ENCODE data around the gene ZNF346.
A peak's percentile ranks its signal among the peaks of the same experiment; 100 is the strongest.
"Not testable (repeated sequence)": the region's sequence is repeated elsewhere in the genome, so short reads cannot be mapped to it uniquely, and the experiment has no call there.

The ZNF346 gene, protein sequence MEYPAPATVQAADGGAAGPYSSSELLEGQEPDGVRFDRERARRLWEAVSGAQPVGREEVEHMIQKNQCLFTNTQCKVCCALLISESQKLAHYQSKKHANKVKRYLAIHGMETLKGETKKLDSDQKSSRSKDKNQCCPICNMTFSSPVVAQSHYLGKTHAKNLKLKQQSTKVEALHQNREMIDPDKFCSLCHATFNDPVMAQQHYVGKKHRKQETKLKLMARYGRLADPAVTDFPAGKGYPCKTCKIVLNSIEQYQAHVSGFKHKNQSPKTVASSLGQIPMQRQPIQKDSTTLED

DNA sequence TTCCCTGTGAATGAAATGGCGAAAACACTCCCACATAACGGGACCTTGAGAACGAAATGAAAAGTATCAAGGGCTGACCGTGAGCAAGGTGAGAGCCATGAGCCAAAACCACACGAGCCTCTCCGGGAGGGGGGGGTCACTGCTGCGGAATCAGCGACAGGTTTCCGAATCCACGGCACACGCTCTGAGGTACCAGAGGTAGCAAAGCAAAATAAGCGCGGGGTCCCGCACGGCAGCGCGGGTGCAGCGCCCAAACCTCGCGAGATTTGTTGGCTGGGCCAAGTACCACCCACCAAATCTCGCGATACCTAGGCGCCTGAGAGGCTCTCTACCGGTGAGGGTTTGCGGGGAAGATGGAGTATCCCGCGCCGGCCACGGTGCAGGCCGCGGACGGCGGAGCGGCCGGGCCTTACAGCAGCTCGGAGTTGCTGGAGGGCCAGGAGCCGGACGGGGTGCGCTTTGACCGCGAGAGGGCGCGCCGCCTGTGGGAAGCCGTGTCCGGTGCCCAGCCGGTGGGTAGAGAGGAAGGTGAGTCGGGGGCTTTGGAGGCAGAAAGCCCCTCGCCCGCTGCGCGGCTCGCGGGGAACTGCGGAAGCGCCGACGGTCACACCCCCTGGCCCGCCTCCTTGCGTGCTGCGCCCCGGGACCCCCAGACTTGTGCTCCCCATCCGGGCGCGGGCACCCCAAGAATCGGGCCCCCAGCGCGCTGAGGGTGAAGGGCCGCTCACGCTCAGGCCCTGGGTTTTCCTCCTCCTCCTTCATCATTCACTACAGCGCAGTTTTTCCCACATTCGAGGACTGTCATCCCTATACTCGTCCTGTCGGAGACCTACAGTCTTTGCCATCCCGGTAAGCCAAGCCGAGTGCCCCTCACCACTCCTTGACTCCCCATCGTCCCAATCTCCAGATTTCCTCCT lies at the start of gene ZNF346:
TSS of gene ZNF346 (plus strand) at position 311 of the 917 bp plus-strand sequence. CDS start at position 354, 43 bp downstream.
- DNase-seq (ENCODE audit: low read depth): peak; percentile 81

GRCh38 chr5:176979669-176980068 lies 42.8 kb upstream of the ZNF346 start:
- DNase-seq (ENCODE audit: low read depth): no peak

GRCh38 chr5:176980818-176981217 lies 41.7 kb upstream of the ZNF346 start:
- no peak for DNase-seq (ENCODE audit: low read depth)

DNA sequence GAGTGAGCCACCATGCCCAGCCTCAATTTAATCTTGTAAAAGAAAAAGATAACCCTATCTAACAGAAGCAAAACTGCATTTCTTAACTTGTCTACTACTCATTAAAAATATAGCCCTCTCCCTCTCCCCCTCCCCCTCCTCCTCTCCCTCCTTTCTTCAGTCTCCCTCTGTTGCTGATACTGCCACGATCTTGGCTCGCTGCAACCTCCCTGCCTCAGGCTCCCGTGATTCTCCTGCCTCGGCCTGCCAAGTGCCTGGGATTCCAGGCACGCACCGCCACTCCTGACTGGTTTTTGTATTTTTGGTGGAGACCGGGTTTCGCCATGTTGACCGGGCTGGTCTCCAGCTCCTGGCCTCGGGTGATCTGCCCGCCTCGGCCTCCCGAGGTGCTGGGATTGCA lies 39.4 kb upstream of the ZNF346 start:
- not testable (repeated sequence) for DNase-seq (ENCODE audit: low read depth)

DNA sequence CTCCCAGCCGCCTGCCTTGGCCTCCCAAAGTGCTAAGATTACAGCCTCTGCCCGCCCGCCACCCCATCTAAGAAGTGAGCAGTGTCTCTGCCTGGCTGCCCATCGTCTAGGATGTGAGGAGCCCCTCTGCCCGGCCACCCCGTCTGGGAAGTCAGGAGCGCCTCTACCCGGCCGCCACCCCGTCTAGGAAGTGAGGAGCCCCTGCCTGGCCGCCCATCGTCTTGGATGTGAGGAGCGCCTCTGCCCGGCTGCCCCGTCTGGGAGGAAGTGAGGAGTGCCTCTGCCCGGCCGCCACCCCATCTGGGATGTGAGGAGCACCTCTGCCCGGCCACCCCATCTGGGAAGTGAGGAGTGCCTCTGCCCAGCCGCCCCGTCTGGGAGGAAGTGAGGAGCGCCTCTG lies 38.9 kb upstream of the ZNF346 start:
- not testable (repeated sequence) for DNase-seq (ENCODE audit: low read depth)

GRCh38 chr5:176984176-176984575 lies 38.3 kb upstream of the ZNF346 start:
- DNase-seq (ENCODE audit: low read depth): not testable (repeated sequence)

GRCh38 chr5:176985516-176985915 lies 37.0 kb upstream of the ZNF346 start:
- peak; percentile 4 for DNase-seq (ENCODE audit: low read depth)

DNA sequence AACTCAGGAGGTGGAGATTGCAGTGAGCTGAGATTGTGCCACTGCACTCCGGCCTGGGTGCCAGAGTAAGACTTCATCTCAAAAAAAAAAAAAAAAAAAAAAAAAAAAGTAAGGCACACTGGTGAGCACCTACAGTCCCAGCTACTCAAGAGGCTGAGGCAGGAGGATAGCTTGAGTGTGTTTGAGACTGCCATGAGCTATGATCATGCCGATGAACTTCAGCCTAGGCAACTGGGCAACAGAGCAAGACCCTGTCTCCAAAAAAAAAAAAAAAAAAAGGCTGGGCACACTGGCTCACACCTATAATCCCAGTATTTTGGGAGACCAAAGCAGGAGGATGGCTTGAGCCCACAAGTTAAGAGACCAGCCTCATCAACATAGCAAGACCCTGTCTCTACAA lies 36.2 kb upstream of the ZNF346 start:
- no peak for DNase-seq (ENCODE audit: low read depth)

GRCh38 chr5:176987583-176987982 lies 34.9 kb upstream of the ZNF346 start:
- no peak for DNase-seq (ENCODE audit: low read depth)

DNA sequence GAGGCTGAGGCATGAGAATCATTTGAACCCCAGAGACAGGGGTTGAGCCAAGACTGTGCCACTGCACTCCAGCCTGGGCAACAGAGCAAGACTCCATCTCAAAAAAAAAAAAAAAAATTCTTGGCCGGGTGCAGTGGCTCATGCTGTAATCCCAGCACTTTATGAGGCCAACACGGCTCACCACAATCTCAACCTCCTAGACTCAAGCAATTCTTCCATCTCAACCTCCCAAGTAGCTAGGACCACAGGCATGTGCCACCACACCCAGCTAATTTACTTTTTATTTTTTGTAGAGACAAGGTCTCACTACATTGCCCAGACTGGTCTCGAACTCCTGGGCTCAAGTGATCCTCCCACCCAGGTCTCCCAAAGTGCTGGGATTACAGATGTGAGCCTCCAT lies 29.4 kb upstream of the ZNF346 start:
- DNase-seq (ENCODE audit: low read depth): not testable (repeated sequence)

- DNase-seq (ENCODE audit: low read depth): no peak
These were observed 27.9 kb upstream of the ZNF346 start for GRCh38 chr5:176994460-176995121.

- no peak for DNase-seq (ENCODE audit: low read depth)
These were observed 27.4 kb upstream of the ZNF346 start for GRCh38 chr5:176995122-176995490.

DNA sequence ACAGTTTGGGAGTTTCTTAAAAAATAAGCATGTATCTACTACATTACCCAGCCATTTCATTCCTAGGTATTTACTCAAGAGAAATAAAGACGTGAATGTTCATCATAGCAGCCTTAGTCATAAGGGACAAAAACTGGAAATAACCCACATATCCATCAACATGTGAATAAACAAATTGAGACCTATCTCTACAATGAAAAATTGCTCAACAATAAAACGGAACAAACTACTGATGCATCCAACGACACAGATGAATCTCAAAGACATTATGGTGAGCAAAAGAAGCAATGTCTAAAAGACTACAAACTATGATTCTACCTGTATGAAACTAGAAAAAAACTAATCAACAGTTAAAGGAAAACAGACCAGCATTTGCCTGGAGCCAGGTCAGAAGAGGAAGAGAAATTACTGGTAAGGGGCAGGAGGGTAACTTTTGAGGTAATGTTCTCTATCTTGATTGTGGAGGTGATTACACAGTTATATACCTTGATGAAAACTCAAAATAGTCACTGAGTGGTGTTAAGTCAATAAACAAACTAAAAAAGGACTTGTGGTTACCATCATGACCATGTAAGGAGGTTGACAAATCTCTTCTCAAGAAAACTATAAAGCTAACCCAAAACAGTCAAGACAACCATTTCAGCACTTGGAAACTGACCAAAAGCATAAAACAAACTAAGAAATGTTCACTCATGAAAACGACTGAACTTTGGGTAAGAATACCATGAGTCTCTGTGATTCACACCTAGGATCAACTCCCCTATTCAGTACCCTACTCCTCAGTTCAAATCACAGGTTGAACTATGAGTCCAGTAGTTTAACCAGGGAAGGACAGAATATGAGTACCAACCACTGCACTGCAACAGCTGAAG lies 26.4 kb upstream of the ZNF346 start:
- DNase-seq (ENCODE audit: low read depth): no peak

DNA sequence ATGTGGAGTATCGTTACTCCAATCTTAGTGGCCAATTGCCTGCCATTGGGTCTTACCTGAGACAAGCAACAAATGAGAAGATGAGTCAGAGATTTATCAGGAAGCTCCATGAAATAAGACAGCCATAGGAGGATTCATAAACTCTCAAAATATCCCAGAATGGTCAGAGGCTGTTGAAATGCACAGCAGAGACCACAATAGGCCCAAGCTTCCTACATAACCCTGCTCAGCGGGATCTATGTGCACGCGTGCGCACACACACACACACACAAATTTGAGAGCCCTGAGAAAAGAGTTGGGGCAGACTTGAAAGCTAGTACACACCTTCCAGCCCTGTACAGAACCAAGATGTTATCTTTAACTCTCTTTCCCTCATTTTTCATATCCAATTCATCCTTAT lies 25.7 kb upstream of the ZNF346 start:
- DNase-seq (ENCODE audit: low read depth): no peak

DNA sequence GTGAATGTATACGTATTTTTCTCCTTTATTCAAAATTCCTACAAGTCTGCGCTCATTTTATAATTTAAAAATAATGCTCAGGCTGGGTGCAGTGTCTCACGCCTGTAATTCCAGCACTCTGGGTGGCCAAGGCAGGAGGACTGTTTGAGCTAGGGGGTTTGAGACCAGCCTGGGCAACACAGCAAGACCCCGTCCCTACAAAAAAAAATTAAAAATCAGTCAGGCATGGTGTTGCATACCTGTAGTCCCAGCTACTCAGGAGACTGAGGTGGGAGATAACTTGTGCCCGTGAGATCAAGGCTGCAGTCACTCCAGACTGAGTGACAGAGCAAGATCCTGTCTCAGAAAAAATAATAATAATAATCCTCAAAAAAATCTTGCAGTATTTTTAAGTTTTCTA lies 23.7 kb upstream of the ZNF346 start:
- DNase-seq (ENCODE audit: low read depth): no peak

DNA sequence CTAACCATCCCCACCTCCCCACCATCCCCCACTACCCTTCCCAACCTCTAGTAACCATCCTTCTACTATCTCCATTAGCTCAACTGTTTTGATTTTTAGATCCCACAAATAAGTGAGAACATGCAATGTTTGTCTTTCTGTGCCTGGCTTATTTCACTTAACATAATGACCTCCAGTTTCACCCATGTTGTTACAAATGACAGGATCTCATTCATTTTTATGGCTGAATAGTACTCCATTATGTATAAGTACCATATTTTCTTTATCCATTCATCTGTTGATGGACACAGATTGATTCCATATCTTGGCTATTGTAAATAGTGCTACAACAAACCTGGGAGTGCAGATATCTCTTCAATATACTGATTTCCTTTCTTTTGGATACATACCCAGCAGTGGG lies 23.0 kb upstream of the ZNF346 start:
- DNase-seq (ENCODE audit: low read depth): not testable (repeated sequence)

GRCh38 chr5:177003649-177004048 lies 18.8 kb upstream of the ZNF346 start:
- DNase-seq (ENCODE audit: low read depth): no peak

GRCh38 chr5:177004961-177005360 lies 17.5 kb upstream of the ZNF346 start:
- no peak for DNase-seq (ENCODE audit: low read depth)

DNA sequence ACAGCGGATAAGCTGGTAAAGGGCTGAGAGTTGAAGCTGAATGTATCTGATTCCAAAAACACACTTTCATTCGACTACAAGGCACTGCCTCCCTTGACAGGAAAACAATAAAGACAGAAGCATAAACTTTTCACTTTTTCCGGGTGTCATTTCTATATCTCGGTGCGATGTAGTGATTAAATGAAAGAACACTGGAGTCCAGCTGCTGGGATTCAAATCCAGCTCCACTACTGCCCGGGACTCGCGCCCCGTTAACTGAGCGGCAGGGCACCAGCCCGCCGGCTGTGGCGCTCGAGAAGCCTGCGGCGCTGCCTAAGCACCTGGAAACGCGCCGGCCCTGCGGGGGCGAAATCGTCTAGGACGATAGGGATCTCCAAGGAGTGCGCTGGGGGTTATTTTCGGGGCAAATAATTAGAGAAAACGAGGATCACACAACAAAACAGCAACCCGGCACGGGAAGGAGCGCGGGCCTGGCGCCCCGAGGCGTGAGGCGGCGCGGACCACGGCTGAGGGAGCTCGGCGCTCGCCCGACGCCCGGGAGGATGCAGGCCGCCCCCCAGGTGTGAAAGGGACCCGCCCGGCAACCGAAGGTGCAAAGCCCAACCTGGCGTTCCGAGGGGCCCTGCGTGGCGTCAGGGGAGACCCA lies 16.8 kb upstream of the ZNF346 start:
- DNase-seq (ENCODE audit: low read depth): peak; percentile 22

DNA sequence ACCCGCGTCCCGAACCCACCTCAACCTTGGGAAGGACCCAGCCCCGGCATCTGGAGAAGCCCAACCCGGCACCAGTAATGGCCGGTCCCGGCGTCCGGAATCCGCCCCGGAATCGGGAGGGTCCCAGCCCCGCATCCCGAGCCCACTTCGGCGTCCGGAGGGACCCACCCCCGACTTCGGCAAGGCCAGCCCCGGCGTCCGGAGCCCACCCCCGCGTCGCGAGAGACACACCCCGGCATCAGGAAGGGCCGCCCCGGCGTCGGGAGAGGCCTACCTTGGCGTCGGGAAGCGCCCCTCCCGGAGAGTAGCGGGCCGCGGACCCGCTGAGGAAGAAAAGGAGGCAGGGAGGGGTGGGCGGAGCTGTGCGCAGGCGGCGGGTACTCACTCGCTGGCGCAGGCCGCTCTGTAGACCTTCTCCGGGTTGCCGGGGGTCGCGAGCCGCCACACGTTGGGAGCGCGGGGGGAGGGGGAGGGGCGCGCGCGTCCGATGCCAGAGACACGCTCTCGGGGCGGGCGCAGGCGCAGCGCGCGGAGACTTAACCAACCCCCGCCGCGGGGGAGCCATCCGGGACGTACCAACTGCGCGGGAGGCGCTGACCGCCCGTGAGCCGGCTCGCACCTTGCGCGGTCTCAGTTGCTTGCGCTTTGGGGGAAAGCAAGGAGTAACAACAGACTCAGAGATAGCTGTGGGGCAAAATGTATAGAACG lies 16.1 kb upstream of the ZNF346 start, which contains the start of gene UIMC1:
TSS of gene UIMC1 (minus strand) at position 515 of the 708 bp plus-strand sequence. CDS start 24,164 bp downstream, outside the sequence.
- peak; percentile 89 for DNase-seq (ENCODE audit: low read depth)

Data from activated gamma-delta T cell treated with anti-CD3 and anti-CD28 coated beads, Interleukin-2, amount 50 U/mL, for 16 hours (primary cell).